Ishikawa (cell line): ENCODE results near the gene TMEM164.

Experiments
- CREB1 ChIP-seq: IDR thresholded peaks from 2 replicates; pipeline ENCODE4 v1.6.1; 2012; ENCODE audit warnings: low read depth
- EP300 ChIP-seq: IDR thresholded peaks from 2 replicates; pipeline ENCODE4 v1.6.1; 2012; ENCODE audit warnings: borderline replicate concordance
- FOXM1 ChIP-seq: IDR thresholded peaks from 2 replicates; pipeline ENCODE4 v1.6.1; 2012; ENCODE audit warnings: low read depth, borderline replicate concordance
- TCF12 ChIP-seq: IDR thresholded peaks from 2 replicates; pipeline ENCODE4 v1.6.1; 2012; ENCODE audit warnings: low read depth
- TEAD4 ChIP-seq: IDR thresholded peaks from 2 replicates; pipeline ENCODE4 v1.6.1; 2012
- TF ChIP-seq, protein P1 (sequence below): IDR thresholded peaks from 2 replicates; pipeline ENCODE4 v1.6.1; 2012

DNA sequence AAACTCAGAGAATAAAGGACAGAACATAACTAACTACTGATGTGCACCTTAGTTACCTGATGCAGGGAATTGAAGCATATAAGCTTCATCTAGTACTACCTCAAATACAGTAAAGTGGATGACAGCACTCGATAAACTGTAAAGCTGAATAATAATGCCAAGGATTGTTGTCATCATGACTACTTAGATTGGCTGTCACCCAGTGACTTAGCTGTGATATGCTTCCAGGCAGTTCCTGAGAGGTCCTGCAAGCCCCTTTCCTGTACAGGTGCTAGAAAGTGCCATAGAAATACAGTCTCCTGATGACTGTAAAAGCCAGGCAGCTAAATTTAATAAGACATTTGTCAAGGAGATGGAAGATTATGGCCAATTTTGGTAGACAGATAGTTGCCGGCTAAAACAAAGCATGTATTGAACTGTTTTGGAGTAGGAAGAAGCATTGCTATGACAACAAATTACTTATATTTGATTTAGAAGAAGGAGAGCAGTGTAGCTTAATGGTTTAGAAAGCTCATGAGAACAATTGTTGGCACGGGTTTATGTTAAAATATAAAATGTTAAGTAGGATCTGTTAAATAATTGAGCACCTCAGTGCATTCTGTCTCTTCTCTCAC is 29.7 kb downstream of the TMEM164 start:
- TF ChIP-seq EP300 (no peak), TEAD4 (no peak), FOXM1 (no peak), TCF12 (no peak), CREB1 (no peak)
- TF ChIP-seq, protein P1, sequence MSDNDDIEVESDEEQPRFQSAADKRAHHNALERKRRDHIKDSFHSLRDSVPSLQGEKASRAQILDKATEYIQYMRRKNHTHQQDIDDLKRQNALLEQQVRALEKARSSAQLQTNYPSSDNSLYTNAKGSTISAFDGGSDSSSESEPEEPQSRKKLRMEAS = no peak
